Smooth muscle cell (in vitro differentiated cells): Measurements from ENCODE around the gene PITX1. TPM values are rescaled to one million over a fixed set of nuclear protein-coding genes. Genes with fewer than 3 reads are reported as not detected.
A peak's percentile ranks its signal among the peaks of the same experiment; 100 is the strongest.
"Not testable (repeated sequence)": the region's sequence is repeated elsewhere in the genome, so short reads cannot be mapped to it uniquely, and the experiment has no call there.

Source experiments
- DNase-seq: peaks from one replicate; lab custom pipeline; 2025; ENCODE audit not compliant: unreplicated experiment; lab: John Stamatoyannopoulos, UW
- H2AFZ ChIP-seq: fragments of 200-600 bp; sonication (generic); 2 replicates; pipeline ENCODE4 v1.6.0; 2016; ENCODE audit warnings: antibody characterized with exemption, low read depth, mild to moderate bottlenecking
- H3F3A ChIP-seq: fragments of 200-600 bp; sonication (generic); 2 replicates; pipeline ENCODE4 v1.6.0; 2017; ENCODE audit warnings: antibody characterized with exemption, low read depth
- H3K27ac ChIP-seq: fragments of 200-600 bp; sonication (generic); 2 replicates; pipeline ENCODE4 v1.5.1; 2016; ENCODE audit warnings: low read depth, mild to moderate bottlenecking
- H3K27me3 ChIP-seq: fragments of 200-600 bp; sonication (generic); 2 replicates; pipeline ENCODE4 v1.6.1; 2016; ENCODE audit warnings: low read depth, mild to moderate bottlenecking
- H3K36me3 ChIP-seq: fragments of 200-600 bp; sonication (generic); 2 replicates; pipeline ENCODE4 v1.5.1; 2016; ENCODE audit warnings: low read depth
- H3K4me1 ChIP-seq: fragments of 200-600 bp; sonication (generic); 2 replicates; pipeline ENCODE4 v1.5.1; 2016; ENCODE audit warnings: low read depth
- H3K4me2 ChIP-seq: fragments of 200-600 bp; sonication (generic); 2 replicates; pipeline ENCODE4 v1.6.0; 2016; ENCODE audit warnings: mild to moderate bottlenecking
- H3K4me3 ChIP-seq: fragments of 200-600 bp; sonication (generic); 2 replicates; pipeline ENCODE4 v1.5.1; 2016; ENCODE audit warnings: mild to moderate bottlenecking
- H3K79me2 ChIP-seq: fragments of 200-600 bp; sonication (generic); 2 replicates; pipeline ENCODE4 v1.6.0; 2016; ENCODE audit warnings: low read depth, mild to moderate bottlenecking
- H3K9ac ChIP-seq: fragments of 200-600 bp; sonication (generic); 2 replicates; pipeline ENCODE4 v1.6.0; 2016; ENCODE audit warnings: low read depth
- H3K9me3 ChIP-seq: fragments of 200-600 bp; sonication (generic); replicated peaks from 2 replicates; pipeline ENCODE4 v1.5.1; 2016; ENCODE audit warnings: low read depth
- H4K20me1 ChIP-seq: fragments of 200-600 bp; sonication (generic); 2 replicates; pipeline ENCODE4 v1.6.0; 2016; ENCODE audit warnings: low read depth
- WGBS: methylation state at CpG from one replicate; pipeline ENCODE4 v1.1.7; 2016; ENCODE audit warnings: low lambda C conversion rate; 5-methylcytosine and 5-hydroxymethylcytosine counted together
- polyA plus RNA-seq: library from polyadenylated mRNA; unstranded; fragments of >200 nt; fragmentation: Nextera tagmentation; extraction: Ambion mirVana; gene quantifications from 2 replicates; pipeline ENCODE4 v1.2.1, GENCODE V29; 2016
- total RNA-seq: library from RNA; depleted of rRNA; stranded (reverse); fragments of >200 nt; gene quantifications from 2 replicates; pipeline ENCODE4 v1.2.3, GENCODE V29; 2014
- TF ChIP-seq, protein P1 (sequence below): fragments of 200-600 bp; sonication (generic); IDR thresholded peaks from 2 replicates; pipeline ENCODE4 v1.5.1; 2017; ENCODE audit warnings: borderline replicate concordance, mild to moderate bottlenecking, antibody characterized with exemption; ENCODE audit not compliant: insufficient read depth, poor library complexity, severe bottlenecking

Gene PITX1
- total RNA-seq (122 and 161 TPM in 2 replicates), polyA plus RNA-seq (418 and 473 TPM in 2 replicates)

DNA sequence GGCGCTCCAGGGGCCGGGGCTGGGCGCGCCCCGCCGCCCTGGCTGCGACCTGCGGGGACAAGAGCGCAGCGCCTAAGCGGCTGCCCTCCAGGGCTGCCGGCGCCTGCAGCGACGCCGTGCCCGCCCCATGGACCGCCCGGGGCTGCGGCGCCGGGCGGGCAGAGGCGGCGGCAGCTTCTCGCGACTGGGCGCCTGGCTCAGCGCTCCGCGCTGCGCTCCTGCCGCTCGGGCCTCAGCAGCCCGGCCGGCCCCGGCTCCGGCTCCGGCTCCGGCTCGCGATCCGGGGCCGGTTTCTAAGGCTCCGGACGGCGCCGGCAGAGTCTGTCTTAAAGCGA is at the start of gene PITX1:
Gene PITX1 (minus strand): TSS at position 328 of the 335 bp plus-strand sequence. CDS start 347 bp downstream, outside the sequence.
- peak within 1 kb of the TSS; percentile 51 for H2AFZ ChIP-seq
- under 1% methylated on average over 35 of the region's 49 CpGs for WGBS
- peak within 1 kb of the TSS; percentile 88 for H3K4me3 ChIP-seq
- no peak for DNase-seq
- H3K9ac ChIP-seq, result peak within 1 kb of the TSS; percentile 86
- H3K36me3 ChIP-seq, result no peaks in the 10 kb centered on the region
- peaks cover 21% of the 10 kb centered on the region for H3K4me1 ChIP-seq
- TF ChIP-seq, protein P1, sequence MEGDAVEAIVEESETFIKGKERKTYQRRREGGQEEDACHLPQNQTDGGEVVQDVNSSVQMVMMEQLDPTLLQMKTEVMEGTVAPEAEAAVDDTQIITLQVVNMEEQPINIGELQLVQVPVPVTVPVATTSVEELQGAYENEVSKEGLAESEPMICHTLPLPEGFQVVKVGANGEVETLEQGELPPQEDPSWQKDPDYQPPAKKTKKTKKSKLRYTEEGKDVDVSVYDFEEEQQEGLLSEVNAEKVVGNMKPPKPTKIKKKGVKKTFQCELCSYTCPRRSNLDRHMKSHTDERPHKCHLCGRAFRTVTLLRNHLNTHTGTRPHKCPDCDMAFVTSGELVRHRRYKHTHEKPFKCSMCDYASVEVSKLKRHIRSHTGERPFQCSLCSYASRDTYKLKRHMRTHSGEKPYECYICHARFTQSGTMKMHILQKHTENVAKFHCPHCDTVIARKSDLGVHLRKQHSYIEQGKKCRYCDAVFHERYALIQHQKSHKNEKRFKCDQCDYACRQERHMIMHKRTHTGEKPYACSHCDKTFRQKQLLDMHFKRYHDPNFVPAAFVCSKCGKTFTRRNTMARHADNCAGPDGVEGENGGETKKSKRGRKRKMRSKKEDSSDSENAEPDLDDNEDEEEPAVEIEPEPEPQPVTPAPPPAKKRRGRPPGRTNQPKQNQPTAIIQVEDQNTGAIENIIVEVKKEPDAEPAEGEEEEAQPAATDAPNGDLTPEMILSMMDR, result no peak
- H3K4me2 ChIP-seq, result peak within 1 kb of the TSS; percentile 98
- peaks cover 13% of the 10 kb centered on the region for H3F3A ChIP-seq
- peaks cover 32% of the 10 kb centered on the region for H3K27me3 ChIP-seq
- peak within 1 kb of the TSS; percentile 84 for H3K27ac ChIP-seq
- peaks cover 48% of the 10 kb centered on the region for H4K20me1 ChIP-seq
- H3K79me2 ChIP-seq, result peaks cover 93% of the 10 kb centered on the region
- H3K9me3 ChIP-seq, result no peaks in the 10 kb centered on the region

DNA sequence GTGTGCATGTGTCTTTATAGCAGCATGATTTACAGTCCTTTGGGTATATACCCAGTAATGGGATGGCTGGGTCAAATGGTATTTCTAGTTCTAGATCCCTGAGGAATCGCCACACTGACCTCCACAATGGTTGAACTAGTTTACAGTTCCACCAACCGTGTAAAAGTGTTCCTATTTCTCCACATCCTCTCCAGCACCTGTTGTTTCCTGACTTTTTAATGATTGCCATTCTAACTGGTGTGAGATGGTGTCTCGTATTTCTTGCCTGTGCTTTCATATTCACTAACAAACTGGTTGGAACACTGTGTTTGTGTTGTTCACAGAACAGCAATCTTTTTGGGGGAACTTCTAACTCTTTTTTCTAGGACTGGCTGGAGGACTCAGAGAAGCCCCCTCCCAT is 49.3 kb upstream of the PITX1 start:
- H4K20me1 ChIP-seq, H3K4me2 ChIP-seq, H3F3A ChIP-seq, DNase-seq, H3K79me2 ChIP-seq, H3K4me3 ChIP-seq, H2AFZ ChIP-seq, H3K27me3 ChIP-seq, H3K27ac ChIP-seq, H3K9ac ChIP-seq, H3K4me1 ChIP-seq: not testable (repeated sequence)
- 89% methylated on average over 3 of the region's 3 CpGs for WGBS
- H3K9me3 ChIP-seq, result peaks cover 15% of the 10 kb centered on the region
- peaks cover 11% of the 10 kb centered on the region for H3K36me3 ChIP-seq

DNA sequence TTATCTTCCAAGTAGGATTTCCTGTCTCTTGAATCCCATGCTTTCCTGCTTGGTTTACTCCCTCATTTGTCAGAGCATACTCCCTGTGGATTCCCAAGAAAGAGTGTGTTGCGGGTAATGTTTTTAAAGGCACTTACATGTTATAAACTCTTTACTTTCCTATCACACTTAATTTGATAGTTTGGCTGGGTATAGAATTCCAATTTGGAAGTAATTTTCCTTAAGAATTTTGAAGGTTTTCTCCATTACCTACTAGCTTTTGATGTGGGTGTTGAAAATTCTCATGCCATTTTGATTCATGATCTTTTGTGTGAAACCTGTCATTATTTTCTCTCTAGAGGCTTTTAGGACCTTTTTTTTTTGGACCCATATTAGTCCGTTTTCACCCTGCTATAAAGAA is 47.2 kb upstream of the PITX1 start:
- Histone ChIP-seq H3K9ac (no peak overlapping the region), H3K36me3 (peaks cover 11% of the 10 kb centered on the region), H3K4me3 (no peak overlapping the region), H3K4me1 (no peaks in the 10 kb centered on the region), H4K20me1 (no peaks in the 10 kb centered on the region), H3F3A (no peaks in the 10 kb centered on the region), H3K79me2 (no peaks in the 10 kb centered on the region), H3K4me2 (no peak overlapping the region), H3K27me3 (no peaks in the 10 kb centered on the region), H3K9me3 (peaks cover 15% of the 10 kb centered on the region), H3K27ac (no peak overlapping the region), H2AFZ (no peak overlapping the region)
- TF ChIP-seq, protein P1, result no peak
- WGBS, result 92% methylated on average over 2 of the region's 2 CpGs
- DNase-seq, result no peak

DNA sequence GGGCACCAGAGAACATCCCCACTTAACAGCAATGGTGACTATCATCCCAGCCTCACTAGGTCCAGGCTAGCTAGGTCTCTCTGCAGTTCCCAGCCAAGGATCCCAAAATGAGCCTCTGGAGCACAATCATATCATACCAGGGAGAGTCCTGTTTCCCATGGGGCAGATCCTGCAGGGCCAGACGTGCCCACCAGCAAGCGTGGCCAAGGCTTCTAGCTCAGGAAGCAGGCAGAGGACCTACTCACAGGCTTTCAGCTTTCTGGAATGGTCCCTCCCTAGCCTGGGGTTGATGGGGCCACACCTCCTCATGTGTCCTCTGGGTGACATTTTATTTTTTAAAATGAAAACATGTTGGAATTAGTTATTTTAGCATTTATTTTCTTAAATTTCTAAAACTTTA is 45.7 kb upstream of the PITX1 start:
- no peak overlapping the region for H2AFZ ChIP-seq
- no peaks in the 10 kb centered on the region for H3K4me1 ChIP-seq
- no peak for DNase-seq
- H4K20me1 ChIP-seq, result no peaks in the 10 kb centered on the region
- H3K9ac ChIP-seq, result no peak overlapping the region
- H3K4me3 ChIP-seq, result no peak overlapping the region
- H3K79me2 ChIP-seq, result no peaks in the 10 kb centered on the region
- TF ChIP-seq, protein P1, result no peak
- no peaks in the 10 kb centered on the region for H3F3A ChIP-seq
- peaks cover 15% of the 10 kb centered on the region for H3K9me3 ChIP-seq
- no peak overlapping the region for H3K27ac ChIP-seq
- no peak overlapping the region for H3K4me2 ChIP-seq
- H3K27me3 ChIP-seq, result no peaks in the 10 kb centered on the region
- peaks cover 11% of the 10 kb centered on the region for H3K36me3 ChIP-seq
- 96% methylated on average over 2 of the region's 2 CpGs for WGBS
